ENCODE measurements around the gene MYO15A. TPM values are rescaled to one million over a fixed set of nuclear protein-coding genes. Genes with fewer than 3 reads are reported as not detected.

MYO15A gene
- total RNA-seq, 1 donor from 2014 or later = 0.68 TPM

DNA sequence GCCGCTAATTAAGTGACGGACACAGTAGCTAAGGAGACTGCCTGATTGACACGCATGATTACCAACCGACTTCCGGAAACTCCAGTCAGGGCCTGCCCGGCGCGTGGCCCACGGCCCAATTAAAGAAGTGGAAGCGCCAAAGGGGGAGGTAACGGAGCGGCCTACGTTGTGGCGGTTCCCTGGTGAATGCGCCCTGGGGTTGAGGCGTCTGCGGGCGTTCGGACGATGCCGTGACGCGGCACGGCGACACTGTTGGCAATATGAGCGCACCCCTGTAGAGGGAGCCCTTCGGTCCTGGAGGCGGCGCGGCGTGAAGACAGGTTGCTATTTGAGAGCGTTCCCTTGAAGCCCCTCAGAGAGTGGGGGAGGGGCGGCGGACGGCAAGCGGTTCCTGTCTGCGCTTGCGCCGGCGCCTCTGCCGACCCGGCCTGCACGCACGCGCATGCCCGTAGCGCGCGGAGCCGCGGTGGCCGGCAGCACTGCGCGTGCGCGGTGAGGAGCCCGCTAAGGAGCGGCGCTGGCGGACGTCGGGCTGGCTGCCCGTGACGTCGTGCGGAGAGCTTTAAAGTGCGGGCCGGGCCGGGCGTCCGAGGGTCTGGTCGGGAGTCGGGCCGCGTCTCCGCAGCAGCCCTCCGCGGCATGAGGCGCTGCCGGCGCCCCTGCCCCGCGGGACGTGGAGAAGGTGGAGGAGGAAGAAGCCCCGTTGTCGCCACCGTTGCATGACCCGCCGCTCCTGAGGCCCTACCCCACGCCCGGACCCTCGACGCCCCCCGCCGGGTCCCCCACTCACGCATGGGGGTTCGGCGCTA is 75.0 kb downstream of the MYO15A start, which contains the start of gene ALKBH5:
Gene ALKBH5 (plus strand): TSS at position 495 of the 809 bp plus-strand sequence. CDS start 416 bp downstream, outside the sequence.
- intact Hi-C loops (cut with micrococcal nuclease) = loop anchor here (1.0 to 10.0 kb wide), 9 partner anchors 25 to 359 kb away; partner anchors contain the start of genes ATPAF2, DRC3, DRG2 and FLII

DNA sequence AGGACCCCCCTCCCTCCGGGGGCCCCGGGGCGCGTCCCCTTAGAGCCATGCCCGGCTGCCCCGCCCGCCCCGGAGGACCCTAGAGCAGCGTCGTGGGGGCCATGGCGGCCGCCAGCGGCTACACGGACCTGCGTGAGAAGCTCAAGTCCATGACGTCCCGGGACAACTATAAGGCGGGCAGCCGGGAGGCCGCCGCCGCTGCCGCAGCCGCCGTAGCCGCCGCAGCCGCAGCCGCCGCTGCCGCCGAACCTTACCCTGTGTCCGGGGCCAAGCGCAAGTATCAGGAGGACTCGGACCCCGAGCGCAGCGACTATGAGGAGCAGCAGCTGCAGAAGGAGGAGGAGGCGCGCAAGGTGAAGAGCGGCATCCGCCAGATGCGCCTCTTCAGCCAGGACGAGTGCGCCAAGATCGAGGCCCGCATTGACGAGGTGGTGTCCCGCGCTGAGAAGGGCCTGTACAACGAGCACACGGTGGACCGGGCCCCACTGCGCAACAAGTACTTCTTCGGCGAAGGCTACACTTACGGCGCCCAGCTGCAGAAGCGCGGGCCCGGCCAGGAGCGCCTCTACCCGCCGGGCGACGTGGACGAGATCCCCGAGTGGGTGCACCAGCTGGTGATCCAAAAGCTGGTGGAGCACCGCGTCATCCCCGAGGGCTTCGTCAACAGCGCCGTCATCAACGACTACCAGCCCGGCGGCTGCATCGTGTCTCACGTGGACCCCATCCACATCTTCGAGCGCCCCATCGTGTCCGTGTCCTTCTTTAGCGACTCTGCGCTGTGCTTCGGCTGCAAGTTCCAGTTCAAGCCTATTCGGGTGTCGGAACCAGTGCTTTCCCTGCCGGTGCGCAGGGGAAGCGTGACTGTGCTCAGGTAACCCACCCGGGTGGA is 75.8 kb downstream of the MYO15A start:
- intact Hi-C loops (cut with micrococcal nuclease) = loop anchor here (5.0 to 10.0 kb wide), 2 partner anchors 97 to 360 kb away; partner anchors contain the start of gene DRG2

DNA sequence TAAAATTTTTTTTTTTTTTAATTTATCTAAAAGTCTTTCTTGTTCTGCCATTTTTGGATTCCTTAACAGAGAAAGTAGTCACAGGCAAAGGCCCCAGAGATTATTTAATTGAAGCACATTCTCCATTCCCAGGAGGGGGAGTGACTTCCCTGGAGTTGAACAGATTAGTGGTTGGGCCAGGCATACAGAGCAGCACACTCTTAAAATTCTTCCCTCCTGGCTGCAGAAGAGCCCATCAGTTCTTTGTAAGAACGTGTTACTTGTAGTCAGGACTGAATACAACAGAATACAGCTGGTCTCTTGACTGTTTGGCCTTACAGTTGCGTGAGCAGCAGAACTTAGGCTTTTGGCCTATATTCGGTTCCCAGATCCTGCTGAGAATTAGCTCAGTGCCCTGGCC is 76.8 kb downstream of the MYO15A start:
- intact Hi-C loops (cut with micrococcal nuclease) = loop anchor here (10.0 kb wide), 1 partner anchor 361 kb away; no protein-coding TSS in a partner anchor

DNA sequence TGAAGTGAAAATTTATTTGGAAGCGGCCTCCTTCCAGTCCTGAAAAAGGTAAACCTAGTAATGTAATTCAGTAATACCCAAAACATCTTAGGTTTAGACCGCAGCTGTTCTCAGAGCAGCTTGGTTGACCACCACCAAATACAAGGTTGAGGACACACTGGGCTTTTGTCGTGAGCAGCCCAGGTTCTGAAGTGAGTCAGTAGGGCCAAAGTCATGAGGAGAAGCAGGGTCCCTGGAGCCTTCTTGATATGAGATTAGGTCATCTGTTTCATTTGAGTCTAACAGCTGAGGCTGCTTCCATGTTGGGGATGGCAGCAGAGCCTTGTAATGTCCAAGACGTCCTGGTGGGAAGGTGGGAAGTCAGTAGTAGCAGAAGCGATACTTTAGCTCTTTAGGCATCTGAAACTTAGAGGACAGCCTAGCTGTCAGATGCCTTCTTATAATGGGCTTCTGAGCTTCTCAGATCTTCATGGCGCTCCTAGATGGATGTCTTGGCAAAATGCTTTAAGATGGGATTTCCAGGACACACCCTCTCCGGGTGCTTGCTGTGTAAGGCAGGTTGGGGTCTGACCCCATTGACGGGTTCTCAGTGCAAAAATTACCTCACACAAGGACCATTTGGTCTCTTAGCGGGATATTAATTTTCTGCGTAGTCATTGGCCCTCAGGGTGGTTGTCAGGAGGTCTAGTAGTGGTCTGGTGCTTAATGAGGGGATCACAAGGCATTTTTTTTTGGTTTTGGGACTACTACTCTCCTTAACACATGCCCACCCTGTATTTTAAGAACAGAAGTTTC is 77.5 kb downstream of the MYO15A start:
- intact Hi-C loops (cut with micrococcal nuclease) = loop anchor here (10.0 kb wide), 1 partner anchor 361 kb away; no protein-coding TSS in a partner anchor

DNA sequence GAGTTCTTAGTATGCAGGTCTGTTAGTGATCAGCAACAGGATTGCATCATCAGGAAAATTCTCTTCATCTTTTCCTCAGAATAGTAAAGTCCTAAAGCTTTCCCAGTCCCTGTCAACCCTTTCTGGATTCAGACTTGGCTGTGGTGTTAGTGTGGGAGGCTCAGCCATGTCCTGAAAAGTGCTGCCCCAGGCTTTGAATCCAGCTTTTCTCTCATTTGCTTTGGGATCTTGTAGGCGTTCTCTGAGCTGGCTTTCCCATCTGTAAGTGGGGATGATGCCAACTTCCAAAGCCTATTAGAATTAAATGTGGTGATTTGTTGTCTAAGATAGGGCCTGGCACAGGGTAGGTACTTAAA is 78.0 kb downstream of the MYO15A start:
- intact Hi-C loops (cut with micrococcal nuclease) = loop anchor here (10.0 kb wide), 1 partner anchor 362 kb away; no protein-coding TSS in a partner anchor

DNA sequence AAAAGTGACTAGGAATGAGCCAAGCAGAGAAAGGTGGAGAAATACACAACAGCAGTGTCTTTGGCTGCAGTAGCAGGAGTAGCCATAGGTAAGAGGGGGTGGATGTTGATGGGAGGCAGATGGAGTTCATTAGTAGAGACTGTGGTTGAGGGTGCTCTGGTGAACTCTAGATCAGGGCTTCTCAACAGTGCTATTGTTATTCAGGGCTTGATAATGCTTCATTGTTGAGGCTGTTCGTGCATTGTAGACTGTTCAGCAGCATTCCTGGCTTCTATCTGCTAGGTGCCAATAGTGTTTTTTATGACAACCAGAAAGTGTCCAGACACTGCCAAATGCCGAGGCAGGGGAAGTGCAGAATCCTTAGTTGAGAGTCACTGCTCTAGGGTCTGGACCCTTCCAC is 78.7 kb downstream of the MYO15A start:
- intact Hi-C loops (cut with micrococcal nuclease) = loop anchor here (10.0 kb wide), 1 partner anchor 362 kb away; no protein-coding TSS in a partner anchor

DNA sequence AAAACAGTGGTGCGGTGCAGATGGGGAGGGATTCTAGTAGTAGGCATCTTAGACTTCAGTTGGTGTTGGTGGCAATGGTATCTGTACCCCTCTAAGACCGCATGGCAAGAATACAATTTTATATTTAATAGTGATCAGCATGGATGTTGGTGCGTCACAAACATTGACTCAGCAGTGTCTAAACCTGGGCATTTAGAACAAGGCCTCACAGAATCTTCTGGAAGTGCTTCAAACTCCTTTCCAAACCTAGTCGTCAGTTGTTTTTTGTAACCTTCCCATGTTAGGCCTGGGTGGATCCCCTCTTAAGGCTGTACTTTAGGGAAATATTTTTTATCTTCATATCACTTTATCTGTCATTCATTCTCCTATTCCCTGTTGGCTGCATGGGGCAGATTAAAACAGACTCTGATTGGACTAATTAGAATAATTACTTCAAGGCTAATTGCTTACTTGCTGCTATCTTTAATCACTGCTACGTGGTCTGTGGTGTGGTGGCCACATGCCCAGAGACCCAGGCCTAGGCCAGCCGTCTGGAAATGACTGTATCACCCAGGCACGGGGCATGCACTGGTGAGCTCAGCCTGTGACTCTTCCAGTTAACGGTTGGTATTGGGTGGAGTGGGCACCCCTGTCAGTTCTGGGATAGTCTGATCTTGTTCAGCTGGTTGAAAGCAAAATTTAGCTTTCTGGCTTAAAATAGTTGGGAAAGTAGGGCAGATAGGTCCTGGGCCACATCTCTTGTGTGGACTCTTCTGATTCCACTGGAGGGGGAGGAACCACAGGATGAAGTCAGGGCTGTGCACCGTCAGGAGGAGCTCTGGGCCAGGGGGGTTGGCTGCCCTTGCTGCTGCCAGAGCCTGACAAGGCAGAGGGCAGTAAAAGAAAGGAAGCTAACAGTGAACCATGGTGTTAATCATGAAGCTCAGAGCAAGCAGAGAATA is 79.5 kb downstream of the MYO15A start:
- intact Hi-C loops (cut with micrococcal nuclease) = loop anchor here (10.0 kb wide), 1 partner anchor 363 kb away; no protein-coding TSS in a partner anchor

DNA sequence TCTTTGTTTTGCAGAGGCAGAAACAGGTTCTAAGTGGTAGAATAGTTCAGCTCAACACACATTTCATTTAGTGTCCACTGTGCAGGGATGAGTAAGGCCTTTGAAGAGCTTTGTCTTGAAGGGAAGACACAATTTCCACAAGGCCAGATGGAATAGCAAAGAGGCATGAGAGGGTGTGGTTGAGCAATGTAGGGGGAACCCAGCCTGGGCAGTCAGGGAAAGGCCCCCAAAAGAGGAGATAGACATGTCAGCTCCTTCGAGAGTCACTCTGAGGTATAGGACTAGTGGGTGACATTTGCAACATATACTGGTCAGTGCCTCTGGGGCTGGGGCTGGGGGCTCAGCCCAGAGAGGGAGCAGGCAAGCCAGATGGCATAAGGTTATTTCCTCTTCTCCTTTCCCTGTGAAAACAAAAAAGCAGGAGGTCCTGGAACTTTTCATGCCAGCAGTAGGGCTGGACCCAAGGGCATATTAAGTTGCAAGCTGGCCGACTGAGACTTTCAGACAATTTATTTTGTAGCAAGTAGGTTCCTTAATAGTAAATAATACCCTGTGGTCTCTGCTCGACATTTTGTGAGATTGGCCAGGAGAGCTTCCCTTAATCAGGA is 82.2 kb downstream of the MYO15A start:
- intact Hi-C loops (cut with micrococcal nuclease) = no loop called here

DNA sequence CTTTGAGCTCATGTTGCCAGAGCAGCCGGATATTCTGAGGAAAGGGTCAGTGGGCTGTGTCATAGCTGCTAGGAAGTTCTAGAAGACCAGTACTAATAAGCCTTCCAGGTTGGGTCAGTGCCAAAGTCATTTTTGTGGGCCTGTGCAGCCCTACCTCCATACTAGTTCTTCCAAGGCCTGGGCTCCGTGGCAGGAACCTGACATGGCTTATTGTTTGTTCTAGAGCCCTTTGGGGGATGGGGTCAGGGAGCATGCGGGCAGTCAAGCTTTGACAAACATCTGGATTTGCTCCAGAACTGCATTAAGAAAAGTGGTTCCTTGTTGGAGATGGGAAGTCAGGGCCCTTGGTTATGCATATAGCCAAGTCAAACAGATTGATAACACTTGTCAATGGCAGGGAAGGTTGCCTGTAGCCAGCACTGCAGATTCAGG is 82.7 kb downstream of the MYO15A start:
- intact Hi-C loops (cut with micrococcal nuclease) = no loop called here

DNA sequence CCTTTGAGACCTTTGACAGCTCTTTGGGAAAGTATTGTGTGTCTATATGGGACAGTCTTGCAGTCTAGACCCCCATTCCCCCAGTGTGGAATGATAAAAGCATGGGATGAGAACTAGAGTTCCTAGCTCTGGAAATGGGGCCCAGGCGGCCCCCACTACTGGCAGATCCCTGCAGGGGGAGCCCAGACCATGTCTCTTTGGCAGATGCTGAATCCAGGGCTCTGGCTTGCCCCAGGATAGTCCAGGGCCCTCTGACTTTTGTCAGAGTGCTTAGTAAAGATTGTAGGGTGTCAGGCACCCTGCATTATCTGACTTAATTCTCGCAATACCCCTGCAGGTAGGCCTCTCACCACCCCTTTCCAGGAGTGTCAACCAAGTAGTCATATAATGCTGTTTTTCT is 83.4 kb downstream of the MYO15A start:
- intact Hi-C loops (cut with micrococcal nuclease) = no loop called here

DNA sequence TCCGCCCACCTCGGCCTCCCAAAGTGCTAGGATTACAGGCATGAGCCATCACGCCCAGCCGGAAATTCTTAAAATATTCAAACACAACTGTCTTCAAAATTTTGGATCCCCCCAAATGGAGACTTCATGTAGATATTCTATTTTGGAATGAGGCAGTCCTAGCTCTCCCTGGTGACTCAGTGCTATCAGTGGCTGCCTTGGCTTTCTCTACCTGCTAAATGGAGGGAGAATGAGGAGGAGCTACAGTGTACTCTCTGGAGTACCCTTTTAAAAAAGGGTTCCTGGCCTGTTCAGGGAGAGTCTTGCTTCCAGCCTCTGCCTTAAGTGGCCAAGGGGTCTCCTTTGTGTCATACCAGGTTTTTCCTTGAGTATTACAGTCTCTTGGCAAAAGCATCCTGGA is 85.8 kb downstream of the MYO15A start:
- intact Hi-C loops (cut with micrococcal nuclease) = no loop called here

DNA sequence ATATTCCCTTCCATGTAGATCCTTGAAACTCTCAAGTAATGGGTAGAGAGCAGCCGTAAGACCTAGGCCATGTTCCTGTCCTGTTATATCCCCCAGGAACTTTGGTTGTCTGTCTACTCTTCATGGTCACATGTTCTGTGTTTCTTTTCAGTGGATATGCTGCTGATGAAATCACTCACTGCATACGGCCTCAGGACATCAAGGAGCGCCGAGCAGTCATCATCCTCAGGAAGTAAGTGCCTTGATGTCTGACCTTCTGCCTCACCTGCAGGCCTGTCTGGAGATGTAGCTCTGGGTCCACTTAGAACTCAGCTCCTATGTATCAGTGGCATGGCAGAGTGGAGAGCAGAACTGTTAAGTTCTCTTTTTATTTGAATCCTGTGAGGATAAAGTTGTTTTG is 86.2 kb downstream of the MYO15A start:
- intact Hi-C loops (cut with micrococcal nuclease) = no loop called here

DNA sequence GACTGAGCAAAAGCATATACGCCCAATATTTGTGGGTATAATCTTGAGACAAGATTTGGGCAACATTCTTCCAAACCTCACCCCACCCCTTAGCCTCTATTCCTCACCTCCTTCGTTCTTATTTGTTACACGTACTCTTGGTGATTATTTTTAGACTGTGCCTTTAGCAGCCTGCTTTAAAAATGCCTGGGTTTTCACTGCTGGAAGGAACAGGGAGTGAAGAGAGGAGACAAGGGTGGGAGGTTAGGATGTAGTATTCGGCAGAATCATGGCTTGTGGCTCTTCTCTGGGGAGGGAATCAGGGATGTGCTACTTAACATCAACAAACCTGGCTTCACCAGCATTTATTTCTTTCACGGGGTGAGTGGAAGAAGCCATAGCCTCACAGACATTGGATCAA is 86.7 kb downstream of the MYO15A start:
- intact Hi-C loops (cut with micrococcal nuclease) = no loop called here

DNA sequence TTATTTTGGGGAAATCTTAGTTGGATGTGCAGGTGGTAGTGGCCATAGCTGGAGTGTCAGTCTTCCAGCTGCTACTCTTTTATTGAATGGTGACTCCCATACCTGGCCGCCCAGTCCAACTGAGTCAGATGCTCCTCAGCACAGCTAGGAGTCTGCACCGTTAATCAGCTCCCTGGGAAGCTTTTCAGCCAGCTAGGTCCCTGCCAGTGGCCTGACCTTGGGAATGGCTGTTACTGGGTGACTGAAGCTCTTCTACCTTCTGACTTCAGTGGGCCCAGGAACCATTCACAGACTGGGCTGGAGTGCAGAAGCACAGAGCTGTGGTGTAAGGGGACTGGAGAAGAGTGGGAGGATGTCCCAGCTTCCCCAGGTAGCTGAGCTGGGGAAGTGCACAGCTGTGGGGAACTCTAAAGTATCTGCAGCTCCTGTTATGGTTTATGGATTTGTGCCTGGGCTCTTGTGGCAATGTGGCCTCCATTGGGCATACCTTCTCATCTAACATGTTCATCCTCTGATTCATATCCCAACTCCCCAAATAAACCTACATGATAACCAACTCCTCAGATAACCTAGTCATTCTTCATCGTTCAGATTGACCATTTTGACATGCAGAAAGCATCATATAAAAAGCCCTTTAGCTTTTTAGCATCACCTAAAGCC is 89.1 kb downstream of the MYO15A start:
- intact Hi-C loops (cut with micrococcal nuclease) = no loop called here

DNA sequence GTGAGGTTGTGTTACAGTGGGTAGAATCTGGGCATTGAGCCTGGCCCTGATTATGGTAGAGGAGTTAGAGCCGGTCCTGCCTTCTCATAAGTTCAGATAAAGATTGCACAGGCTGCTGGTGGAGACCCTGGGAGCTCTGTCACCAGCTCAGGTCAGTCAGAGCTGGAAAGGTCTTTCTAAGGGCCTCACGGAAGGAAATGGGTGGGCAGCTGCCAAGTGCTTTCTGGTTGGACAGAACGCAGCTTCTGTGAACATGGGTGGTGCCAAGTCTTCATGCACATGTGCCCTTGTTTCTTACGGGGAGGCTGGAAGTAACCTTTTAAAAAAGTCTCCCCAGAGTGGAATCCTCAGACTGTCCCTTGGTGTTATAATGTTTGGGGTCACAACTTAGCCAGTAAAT is 90.0 kb downstream of the MYO15A start:
- intact Hi-C loops (cut with micrococcal nuclease) = no loop called here

DNA sequence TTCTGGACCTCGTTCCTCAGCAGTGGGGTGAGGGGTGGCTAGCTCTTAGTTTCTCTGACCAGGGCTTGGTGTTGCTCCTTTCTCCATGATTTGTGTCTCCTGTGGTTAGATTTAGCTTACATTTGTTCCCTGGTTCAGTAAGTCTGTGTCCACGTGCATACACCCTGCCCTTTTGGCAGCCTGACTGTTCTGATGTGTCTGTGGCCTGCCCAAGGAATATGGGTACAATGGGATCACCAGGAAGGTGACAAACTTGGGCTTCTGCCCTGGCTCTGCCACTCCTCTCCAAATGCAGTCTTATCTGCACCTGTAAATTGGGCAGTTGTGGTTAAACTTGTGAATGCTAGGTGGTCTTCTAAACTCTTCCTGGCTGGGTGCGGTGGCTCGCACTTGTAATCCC is 92.6 kb downstream of the MYO15A start:
- intact Hi-C loops (cut with micrococcal nuclease) = no loop called here

DNA sequence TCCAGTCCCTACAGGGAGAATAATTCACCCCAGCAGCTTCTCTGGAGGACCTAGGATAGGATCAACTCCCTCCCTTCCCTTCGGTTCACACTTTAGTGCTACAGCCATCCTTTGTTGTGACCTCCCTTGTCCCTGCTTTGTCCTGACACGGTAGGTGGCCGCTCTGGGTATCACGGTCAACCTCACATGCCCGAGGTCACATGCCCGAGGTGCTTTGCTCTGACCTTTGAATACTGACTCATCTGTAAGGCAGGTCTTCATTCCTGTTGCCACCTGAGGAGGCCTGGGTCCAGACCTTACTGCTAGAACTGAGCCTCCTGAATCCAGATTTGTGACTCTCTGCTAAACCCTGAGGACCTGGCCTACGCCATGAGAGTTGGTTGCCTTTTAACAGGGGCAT is 94.8 kb downstream of the MYO15A start:
- intact Hi-C loops (cut with micrococcal nuclease) = no loop called here

DNA sequence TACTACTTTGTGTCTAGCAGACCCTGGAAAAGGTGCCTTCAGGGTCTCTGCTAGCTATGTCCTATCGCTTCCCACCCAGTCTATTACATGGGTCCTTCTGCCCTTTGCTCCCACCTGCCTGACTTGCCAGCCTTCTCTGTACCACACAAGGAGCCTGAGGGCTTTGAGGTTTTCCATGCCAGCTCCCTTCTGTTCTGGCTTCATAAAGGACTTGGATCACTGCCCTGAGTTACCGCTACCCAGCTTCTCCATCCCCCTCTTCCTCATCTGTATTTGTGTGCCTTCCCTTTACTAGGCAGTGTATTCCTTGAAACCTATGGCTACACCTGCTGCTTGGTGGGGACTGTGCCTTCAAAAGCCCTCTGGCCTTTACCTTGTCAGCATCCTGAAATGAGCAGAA is 97.3 kb downstream of the MYO15A start:
- intact Hi-C loops (cut with micrococcal nuclease) = no loop called here

DNA sequence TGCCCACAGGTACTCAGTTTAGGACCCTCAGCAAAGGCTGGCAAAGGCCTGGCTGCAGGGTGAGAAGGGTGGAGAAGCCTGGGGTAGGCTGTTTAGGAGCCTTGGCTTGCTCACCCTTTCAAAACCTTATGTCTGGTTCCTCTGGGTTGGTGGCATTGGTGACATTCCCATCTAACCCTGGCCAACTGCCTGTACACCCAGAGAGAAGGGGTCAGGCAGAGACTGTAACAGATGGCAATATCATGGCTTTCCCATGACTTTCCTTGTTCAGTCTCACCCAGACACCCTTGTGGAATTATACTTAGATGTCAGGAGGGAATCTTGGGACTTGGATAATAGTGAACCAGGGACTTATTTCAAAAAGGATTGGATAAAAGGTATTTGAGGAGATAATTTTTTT is 98.4 kb downstream of the MYO15A start:
- intact Hi-C loops (cut with micrococcal nuclease) = no loop called here

Measured in T-helper 2 cell treated with Interferon-gamma antibody and Interleukin-4, amounts not matched to agents 100 ng/mL and 5 ng/mL, for 36 hours (primary cell).